Epithelial cell of esophagus (primary cell): Measurements from ENCODE around the gene CKS1B.
A peak's percentile ranks its signal among the peaks of the same experiment; 100 is the strongest.

Experiments
- DNase-seq: peaks from one replicate; pipeline ENCODE4 v3.0.0; 2010; ENCODE audit warnings: low read depth
- H3K4me3 ChIP-seq: 2 replicates; pipeline ENCODE4 v1.5.1; 2011; ENCODE audit warnings: mild to moderate bottlenecking, low read length, control low read depth
- TF ChIP-seq, protein P1 (sequence below): IDR thresholded peaks from 2 replicates; pipeline ENCODE4 v1.5.1; 2011; ENCODE audit warnings: low read depth, mild to moderate bottlenecking, low read length, control low read depth, inconsistent platforms; ENCODE audit not compliant: insufficient read depth; ENCODE audit errors: missing control alignments

Gene CKS1B

DNA sequence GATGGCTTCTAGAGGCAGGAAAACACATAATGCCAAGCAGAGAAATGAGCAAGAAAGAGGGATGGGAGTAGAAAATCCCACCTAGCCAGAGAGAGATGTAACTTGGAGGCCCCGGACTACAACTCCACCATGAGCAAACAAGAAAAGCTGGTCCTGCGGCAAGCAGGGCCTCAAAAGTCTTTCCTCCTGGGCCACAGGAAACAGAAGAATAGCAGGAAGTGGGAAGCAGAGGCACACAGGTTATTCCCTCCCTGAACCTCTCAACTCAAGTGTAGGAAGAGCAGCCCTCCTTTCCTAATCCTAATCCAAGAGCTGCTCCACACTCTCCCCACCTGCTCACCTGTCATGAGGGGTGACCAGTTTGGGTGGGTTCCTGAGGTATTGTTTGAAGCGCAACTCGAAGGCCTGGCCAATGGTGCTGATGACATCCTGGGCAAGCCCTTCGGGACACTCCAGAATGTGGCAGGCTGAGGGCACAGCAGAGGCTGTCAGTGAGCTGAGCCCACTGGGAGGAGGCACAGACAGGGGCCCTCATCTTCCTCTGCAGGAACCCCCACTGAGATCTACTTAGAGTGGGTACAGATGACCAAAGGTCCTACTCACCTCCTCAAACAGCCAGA, 7.0 kb upstream of the CKS1B start:
- no peak for DNase-seq
- peak overlapping the region; percentile 96 for H3K4me3 ChIP-seq
- TF ChIP-seq, protein P1, sequence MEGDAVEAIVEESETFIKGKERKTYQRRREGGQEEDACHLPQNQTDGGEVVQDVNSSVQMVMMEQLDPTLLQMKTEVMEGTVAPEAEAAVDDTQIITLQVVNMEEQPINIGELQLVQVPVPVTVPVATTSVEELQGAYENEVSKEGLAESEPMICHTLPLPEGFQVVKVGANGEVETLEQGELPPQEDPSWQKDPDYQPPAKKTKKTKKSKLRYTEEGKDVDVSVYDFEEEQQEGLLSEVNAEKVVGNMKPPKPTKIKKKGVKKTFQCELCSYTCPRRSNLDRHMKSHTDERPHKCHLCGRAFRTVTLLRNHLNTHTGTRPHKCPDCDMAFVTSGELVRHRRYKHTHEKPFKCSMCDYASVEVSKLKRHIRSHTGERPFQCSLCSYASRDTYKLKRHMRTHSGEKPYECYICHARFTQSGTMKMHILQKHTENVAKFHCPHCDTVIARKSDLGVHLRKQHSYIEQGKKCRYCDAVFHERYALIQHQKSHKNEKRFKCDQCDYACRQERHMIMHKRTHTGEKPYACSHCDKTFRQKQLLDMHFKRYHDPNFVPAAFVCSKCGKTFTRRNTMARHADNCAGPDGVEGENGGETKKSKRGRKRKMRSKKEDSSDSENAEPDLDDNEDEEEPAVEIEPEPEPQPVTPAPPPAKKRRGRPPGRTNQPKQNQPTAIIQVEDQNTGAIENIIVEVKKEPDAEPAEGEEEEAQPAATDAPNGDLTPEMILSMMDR: no peak

DNA sequence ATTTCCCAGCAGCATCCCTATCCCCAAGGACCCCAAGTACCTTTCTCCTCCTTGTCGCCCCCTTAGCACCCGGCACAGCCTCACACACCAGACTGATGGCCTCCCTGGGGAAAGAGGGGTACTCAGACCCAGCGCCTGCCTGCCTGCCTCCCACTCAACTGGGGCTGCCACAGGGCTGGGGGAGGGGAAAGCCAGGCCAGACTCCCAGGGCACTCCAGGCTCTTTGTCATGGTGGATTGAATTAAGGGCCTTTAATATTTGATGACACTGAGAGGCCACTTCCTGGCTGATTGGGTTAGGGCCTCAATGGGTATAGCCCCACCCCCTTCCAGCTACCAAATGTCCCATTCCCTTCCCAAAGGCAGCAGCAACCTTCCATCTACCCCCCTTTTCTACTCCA, 5.8 kb upstream of the CKS1B start:
- H3K4me3 ChIP-seq: peak overlapping the region; percentile 96
- TF ChIP-seq, protein P1: no peak

DNA sequence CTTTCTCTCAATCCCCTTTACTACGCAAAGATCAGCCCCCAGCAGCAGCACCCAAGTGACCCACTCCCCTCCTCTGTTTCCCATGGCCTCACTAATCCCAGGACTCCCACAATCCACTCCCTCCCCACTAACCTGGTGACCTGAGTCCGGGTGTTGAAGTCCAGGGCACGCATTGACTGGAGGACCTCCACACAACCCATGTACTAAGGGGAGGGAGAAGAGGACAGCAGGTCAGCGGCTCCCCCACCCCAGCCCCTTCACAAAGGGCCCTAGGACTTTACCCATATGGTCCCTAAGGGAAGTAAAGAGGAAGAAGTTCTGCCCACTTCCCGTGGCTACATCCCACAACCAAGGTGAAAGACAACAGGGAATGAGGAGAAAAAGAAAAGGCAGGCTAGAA, 5.2 kb upstream of the CKS1B start:
- H3K4me3 ChIP-seq: peak overlapping the region; percentile 96
- TF ChIP-seq, protein P1: no peak
- DNase-seq: no peak

More for the DNA sequence above, 5.8 kb upstream of the CKS1B start:
- DNase-seq: no peak

DNA sequence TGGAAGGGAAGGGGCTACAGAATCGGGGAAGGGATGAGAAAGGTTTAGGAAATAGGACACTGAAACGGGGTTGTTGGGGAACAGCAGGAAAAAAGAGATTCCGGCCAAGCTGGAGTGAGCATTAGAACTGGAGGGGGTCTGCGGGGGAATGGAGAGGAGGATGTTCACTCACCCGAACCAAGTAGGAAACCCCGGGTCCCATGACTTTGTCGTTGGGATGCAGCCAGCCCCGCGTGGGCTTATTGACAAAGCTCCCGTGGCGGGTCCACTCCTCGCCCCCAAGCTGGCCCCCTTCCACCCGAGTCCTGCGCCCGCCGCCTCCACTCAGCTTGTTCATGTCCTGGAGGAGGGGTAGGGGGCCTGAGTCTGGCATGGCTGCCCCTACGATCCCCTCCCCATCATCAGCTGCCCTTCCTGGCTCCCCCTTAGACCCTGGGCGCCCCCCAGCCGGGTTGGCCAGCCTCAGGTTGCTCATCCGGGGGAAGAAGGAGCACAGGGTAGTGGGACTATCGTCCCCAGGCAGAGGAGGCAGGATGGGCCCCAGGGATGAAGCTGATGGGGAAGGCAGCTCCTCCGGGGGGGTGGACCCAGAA, 4.5 kb upstream of the CKS1B start:
- H3K4me3 ChIP-seq: peak overlapping the region; percentile 96
- TF ChIP-seq, protein P1: no peak

DNA sequence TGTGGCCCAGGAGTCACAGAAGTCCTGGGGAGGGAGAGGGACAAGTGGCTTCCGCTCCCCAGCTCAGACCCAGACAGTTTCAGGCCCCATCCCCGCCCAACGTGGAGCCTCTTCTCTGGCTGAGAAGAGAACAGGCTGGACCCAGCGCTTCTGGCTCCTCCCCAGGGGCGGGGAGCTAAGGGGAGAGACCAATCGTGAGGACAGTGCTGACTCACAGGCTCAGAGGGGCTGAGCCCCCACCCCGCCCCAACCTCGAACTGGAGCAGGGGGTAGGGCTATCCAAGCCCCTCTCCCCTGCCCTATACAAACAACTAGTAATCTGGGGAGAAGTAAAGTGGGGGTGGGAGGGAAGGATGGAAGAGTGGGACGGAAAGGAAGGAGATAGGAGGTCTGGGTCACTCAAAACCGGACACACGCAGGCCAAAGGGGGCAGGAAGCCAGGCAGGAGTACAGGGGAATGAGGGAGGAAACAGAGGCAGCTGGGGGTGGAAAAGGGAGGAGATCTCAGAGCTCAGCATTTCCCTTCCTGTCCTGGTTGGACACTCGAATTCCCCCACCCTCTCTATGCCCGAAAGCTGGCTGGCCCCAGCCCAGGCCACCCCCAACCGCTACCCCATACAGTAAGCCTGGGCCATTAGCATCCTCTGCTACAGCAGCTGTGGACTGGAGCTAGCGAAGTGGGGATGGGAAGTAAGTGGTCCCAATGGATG, 3.7 kb upstream of the CKS1B start, which contains the start of gene SHC1:
Gene SHC1 (minus strand): TSS at position 117 of the 710 bp plus-strand sequence. CDS start 221 bp downstream, outside the sequence.
- peak; percentile 95 for DNase-seq
- TF ChIP-seq, protein P1: no peak
- peak within 1 kb of the TSS; percentile 96 for H3K4me3 ChIP-seq

More for the DNA sequence above, 4.5 kb upstream of the CKS1B start:
- DNase-seq: no peak

DNA sequence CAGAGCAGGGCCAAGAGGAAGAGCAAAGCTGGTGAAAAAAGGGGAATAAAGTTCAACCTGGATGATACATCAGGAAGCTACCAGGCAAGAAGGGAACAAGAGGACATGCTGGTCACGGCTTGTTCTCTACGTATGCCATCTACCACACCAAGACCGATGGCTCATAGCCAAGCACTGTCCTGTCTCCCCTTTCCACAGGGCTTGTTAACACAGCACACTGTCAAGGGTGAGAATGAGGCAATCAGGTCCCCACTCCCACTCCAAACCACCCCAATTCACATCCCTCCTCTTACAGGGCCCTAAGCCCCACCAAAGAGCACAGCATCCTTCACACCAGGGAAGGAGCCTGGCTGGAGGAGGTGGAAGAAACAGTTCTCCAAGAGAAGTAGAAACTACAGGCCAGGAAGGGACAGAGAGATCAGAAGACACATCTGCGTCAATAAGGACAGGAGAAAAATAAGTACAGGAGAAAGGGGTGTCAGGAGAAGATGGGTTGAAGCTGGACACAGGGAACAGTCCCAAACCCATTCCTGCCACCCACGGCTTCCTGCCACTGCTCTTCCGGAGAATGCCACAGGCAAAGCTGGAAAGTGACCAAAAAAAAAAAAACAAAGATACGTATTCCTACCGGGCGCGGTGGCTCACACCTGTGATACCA, 3.0 kb upstream of the CKS1B start:
- TF ChIP-seq, protein P1: no peak
- peak overlapping the region; percentile 96 for H3K4me3 ChIP-seq
- peak; percentile 85 for DNase-seq
